Hypothalamus (tissue), 51 donors: ENCODE results near the gene NRTN.

Experiments
- DNase-seq, 51 donors: peaks; one replicate each; lab custom pipeline; 2025; lab: John Stamatoyannopoulos, UW

The NRTN gene

DNA sequence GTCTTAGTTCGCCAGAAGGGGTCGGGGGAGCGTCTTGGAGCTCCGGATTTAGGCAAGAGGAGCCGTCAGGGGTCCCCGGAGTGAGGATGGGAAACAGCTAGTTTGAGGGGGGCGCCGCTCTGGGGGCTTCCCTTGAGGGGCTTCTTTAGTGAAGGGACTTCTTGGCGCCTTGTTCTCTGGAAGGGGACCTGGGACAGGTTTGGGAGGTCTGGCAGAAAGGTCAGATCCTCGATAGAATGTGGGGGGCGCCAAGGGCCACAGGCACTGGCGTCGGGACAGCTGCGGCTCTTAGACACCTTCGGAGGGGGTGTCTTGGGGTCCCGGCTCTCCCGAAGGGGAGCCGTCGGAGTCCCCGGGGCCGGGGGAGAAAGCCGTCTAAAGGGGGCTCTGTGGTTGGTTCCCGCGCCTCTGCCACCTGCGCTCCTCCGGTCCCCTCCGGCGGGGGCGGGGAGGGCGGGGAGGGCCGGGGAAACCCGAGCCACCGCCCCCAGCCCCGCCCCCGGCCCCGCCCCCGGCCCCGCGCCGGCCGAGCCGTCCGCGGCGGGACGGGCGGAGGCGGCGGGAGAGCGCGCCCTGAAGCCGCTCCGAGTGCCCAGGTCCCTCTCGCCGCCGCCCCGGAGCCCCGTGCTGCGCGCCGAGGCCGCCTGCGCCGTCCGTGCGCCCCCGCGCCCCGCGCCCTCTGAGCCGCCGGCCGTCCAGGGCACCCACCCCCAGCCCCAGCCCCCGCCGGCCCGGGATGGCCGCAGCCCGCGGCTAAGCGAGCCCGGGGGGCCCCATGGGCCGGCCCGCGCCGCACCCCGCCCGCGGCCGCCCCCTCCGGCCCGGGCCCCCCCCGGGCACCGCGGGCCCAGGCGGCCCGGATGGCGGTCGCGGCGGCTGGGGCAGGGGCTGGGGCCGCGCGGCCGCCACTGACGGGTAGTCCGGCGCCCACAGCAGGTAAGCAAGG is at the start of gene NRTN:
Gene NRTN (plus strand): TSS at position 552 of the 946 bp plus-strand sequence. CDS start 19,099 bp downstream, outside the sequence.
- DNase-seq = no peak

DNA sequence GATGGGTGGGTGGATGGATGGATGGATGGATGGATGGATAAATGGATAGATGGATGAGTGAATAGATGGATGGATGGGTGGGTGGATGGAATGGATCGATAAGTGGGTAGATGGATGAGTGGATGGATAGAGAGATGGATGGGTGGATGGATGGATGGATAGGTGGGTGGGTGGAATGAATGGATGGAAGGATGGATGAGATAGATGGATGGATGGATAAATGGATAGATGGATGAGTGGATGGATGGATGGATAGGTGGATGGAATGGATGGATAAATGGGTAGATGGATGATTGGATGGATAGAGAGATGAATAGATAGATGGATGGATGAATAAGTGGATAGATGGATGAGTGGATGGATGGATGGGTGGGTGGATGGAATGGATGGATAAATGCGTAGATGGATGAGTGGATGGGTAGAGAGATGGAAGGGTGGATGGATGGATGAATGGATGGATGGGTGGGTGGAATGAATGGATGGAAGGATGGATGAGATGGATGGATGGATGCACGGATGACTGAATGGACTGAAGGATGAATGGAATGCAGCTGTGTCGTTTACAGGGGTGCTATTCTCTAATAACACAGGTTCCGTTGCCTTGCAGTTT is 42.2 kb upstream of the NRTN start:
- DNase-seq = no peak

- DNase-seq = no peak
Observed at GRCh38 chr19:5765220-5765619, 39.6 kb upstream of the NRTN start.

DNA sequence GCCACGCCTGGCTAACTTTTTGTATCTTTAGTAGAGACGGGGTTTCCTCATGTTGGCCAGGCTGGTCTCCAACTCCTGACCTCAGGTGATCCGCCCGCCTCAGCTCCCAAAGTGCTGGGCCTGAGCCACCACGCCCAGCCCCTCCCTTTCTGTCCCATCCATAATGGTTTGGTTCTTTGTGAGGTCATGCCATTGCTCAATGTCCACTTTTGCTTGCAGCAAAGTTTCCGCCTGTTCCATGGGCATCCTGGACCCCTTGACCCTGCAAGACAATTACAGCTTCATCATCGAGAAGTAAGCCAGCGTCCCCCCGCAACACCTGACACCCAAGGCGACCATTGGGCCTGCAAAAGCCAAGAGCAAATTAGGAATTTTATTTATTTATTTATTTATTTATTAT is 36.9 kb upstream of the NRTN start:
- no peak for DNase-seq

- no peak for DNase-seq
Observed at GRCh38 chr19:5772416-5772815, 32.5 kb upstream of the NRTN start.

DNA sequence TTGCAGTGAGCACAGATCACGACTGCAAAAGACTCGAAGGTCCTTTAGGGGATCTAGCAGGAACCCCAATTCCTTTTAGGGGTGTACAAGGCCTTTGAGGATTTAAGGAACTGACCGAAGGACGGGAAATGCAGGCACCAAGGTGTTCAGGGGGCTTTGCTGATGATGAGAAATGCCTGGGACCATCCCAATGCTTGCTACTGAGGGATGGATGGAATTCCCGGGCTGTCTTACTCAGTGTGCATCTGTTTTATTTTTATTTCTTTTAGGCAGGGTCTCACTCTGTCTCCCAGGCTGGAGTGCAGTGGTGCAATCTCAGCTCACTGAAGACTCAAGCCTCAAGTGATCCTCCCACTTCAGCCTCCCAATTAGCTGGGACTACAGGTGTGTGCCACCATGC is 31.6 kb upstream of the NRTN start:
- no peak for DNase-seq

- DNase-seq = no peak
Observed at GRCh38 chr19:5774921-5775320, 29.9 kb upstream of the NRTN start.

- DNase-seq = no peak
Observed at GRCh38 chr19:5775668-5776309, 29.1 kb upstream of the NRTN start.

DNA sequence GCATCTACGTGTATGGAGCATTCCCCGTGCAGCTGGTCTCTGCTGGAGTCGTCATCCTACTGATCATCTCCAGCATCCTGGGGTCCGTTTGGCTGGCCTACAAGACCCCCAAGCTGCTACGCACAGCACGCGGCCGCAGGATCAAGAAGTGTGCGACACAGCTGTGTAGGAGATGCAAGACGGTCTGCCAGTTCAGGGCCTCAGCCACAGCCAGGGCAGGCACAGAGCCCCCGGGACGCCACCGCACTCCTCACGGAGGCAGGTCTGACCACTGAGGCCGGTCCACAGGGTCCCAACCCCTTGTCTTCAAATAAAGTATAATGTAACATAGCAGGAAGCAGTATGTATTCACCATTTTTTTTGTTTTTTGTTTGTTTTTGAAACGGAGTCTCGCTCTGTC is 26.5 kb upstream of the NRTN start:
- no peak for DNase-seq

DNA sequence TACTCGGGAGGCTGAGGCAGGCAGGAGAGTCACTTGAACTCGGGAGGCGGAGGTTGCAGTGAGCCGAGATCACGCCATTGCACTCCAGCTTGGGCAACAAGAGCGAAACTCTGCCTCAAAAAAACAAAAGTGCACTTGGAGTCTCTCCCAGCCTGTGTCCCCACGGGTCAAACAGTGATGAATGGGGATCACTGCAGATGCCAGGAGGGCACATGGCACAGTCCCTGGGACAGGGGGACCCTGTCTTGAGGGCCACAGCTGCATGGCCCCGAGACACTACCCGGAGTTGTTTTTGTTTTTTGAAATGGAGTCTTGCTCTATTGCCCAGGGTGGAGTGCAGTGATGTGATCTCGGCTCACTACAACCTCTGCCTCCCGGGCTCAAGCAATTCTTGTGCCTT is 24.0 kb upstream of the NRTN start:
- DNase-seq = peak in 2 of 51 donors; percentile 13 to 16

DNA sequence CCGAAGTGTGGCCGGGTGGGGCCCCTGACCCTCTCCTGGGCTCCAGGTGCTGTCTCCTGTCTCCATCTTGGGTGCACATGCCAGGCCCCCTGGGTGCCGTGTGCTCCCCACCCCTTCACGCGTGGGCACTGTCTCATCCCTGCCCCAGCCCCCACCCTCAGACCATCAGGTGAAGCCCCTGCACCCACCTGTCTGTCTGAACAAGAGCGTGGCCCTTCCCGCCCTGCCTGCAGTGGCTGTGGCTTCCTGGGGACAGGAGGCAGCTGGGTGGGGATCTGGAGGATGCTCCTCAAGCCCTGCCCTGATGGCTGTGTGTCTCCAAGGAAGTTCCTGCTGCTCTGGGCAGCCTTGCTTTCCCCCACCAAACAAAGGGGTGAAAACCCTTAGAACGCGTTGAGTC is 22.5 kb upstream of the NRTN start:
- no peak for DNase-seq

DNA sequence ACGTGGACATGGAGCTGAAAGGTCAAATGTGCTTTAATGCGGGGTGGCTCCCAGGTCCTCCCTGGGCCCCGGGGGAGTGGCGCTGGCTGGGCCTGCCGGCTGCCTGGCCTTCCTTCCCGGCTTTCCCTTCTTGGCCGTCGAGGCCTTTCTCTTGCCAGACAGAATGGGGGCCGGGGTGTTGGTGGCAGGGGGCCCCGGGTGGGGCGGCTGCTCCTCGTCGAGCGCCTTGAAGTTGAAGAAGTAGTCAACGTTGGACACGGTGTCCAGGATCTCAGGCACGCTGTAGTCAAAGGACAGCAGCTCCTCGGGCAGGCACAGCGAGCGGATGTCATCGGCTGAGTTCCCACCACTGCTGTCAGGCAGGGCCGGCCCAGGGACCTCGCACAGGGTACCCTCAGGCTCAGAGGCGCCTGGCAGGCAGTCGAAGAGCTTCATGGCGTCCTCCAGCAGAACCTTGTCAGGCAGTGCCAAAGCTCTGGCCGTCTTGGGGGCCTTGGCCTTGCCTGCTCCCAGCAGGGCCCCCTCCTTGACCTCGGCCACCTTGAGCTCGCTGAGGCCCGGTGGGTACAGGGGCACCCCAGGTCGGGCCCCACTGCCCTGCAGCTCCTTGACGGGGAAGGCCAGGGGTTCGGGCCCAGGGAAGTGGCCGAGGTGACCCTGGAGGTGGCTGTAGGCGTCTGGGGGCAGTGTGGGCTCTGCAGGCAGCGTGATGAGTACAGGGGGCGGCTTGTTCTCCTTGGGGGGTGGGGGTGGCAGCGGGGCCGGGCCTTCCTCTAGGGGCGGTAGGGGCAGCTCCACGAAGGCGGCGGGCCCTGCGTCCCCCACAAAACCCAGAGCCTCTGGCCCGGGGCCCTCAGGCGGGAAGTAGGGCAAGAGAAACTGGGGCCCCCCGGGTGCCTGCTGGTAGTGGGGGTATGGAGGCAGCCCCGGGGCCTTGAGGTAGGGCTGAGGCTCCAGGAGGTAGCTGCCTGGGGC is 21.6 kb upstream of the NRTN start:
- no peak for DNase-seq

GRCh38 chr19:5784581-5785147 is 20.2 kb upstream of the NRTN start, which contains the start of gene PRR22:
Gene PRR22, minus strand, starts transcription at chr19:5784746. Its CDS starts 86 bp downstream, at chr19:5784660.
- DNase-seq = no peak

GRCh38 chr19:5785423-5785822 is 19.4 kb upstream of the NRTN start:
- no peak for DNase-seq

DNA sequence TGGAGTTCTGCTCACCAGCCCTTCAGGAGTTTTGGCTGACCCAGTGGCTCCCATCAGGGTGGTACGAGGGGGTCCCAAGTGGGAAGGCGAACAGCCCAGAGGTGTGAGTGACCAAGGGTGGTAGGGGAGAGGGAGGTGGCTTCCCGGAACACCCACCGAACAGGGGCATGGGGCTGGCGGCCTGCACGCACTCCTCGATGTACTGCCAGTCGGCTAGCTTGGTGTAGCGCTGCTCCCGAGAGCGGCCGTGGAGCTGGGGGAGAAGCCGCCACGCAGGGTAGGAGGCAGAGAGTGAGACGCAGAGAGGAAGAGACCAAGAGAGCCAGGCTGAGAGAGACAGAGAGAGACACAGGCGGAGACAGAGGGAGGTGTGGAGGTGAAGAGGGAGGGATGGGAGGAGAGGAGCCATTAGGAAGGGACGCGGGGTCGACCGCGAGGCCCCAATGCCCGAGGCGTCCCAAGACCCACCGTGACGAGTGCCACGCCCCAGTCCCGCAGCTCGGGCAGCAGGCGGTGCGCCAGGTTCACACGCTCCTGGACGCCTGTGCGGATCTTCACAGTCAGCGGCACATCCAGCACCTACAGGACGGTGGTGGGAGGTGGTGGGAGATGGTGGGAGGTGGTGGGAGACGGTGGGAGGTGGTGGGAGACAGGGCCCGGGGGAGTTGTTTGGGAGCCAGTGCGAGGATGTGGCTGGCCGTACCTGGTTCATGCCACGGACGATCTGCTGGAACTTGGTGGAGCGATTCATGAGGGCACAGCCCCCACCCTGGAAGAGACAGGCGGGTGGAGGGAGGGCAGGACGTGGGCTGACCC is 18.1 kb upstream of the NRTN start:
- DNase-seq = no peak

- no peak for DNase-seq
Observed at GRCh38 chr19:5787409-5788182, 17.3 kb upstream of the NRTN start.

DNA sequence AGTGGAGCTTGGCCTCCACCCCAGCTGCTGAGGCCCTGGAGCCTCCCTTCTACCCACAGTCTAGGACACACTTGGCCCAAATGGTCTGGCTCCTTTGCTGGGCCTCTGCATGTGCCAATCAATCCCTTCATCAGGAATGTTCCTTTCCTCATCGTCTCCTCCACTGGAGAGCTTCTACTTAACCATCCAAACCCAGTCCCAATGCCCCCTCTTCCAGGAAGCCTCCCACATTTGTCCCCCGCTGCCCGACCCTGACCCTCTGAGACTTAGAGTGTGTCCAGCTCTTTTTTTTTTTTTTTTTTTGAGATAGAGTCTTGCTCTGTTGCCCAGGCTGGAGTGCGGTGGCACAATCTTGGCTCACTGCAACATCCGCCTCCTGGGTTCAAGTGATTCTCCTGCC is 16.4 kb upstream of the NRTN start:
- no peak for DNase-seq

DNA sequence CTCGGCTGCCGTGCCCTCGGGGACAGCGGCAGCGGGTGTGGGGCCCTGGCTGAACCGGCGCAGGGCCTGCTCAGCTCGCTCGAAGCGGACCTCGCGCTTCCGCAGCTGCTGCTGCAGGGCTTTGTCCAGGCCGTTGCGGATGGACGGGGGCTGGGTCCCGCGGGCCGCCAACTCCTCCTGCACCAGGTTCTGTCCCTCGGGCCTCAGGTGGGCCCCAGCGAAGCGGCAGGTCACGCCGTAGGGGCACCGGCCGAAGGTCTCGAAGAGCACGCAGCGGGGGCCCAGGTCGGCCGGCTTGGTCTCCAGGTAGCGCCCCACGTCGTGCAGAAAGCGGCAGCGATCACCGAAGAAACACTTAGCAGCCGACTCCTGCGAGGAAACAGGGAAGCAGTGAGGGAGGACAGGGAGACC is 15.5 kb upstream of the NRTN start:
- no peak for DNase-seq
